PC-9 (cell line): ENCODE data around the gene SEMA4F. TPM values are rescaled to one million over a fixed set of nuclear protein-coding genes. Genes with fewer than 3 reads are reported as not detected.

ENCODE experiments used
- BruUV-seq: library from RNA; stranded (reverse); fragments of 400-500 nt; replicated peaks from 2 replicates; lab custom pipeline; 2021; lab: Mats Ljungman, UMichigan
- CTCF ChIA-PET: fragments of 300-600 bp; sonication (Branson Sonifier 250); formaldehyde crosslinking; loops from one replicate; lab custom pipeline; 2022; ENCODE audit warnings: antibody characterized with exemption; lab: Charles Lee
- POLR2A ChIA-PET: fragments of 300-600 bp; sonication (Branson Sonifier 250); formaldehyde crosslinking; loops from one replicate; lab custom pipeline; 2022; ENCODE audit warnings: antibody characterized with exemption; ENCODE audit not compliant: unreplicated experiment; lab: Charles Lee
- DNase-seq, 2 experiments: peaks; one replicate each; pipeline versions ENCODE4 v3.0.0 to v3.0.0-alpha.2; 2015 to 2022; ENCODE audit warnings: mixed read lengths in 1 of 2
- H2AFZ ChIP-seq: fragments of 200-600 bp; sonication (generic); 2 replicates; pipeline ENCODE4 v1.8.1; 2017; ENCODE audit warnings: antibody characterized with exemption
- H3F3A ChIP-seq: fragments of 200-600 bp; sonication (generic); 2 replicates; pipeline ENCODE4 v1.8.1; 2017; ENCODE audit warnings: antibody characterized with exemption, mild to moderate bottlenecking, low read depth; ENCODE audit not compliant: insufficient read depth
- H3K27ac ChIP-seq: fragments of 200-600 bp; sonication (generic); 2 replicates; pipeline ENCODE4 v1.6.1; 2016; ENCODE audit warnings: mixed run types
- H3K27me3 ChIP-seq: fragments of 200-600 bp; sonication (generic); 2 replicates; pipeline ENCODE4 v1.6.1; 2016; ENCODE audit warnings: low read depth, mixed run types; ENCODE audit not compliant: insufficient read depth
- H3K36me3 ChIP-seq: fragments of 200-600 bp; sonication (generic); 2 replicates; pipeline ENCODE4 v1.6.1; 2016; ENCODE audit warnings: low read depth, mixed run types
- H3K4me1 ChIP-seq: fragments of 200-600 bp; sonication (generic); replicated peaks from 2 replicates; pipeline ENCODE4 v1.6.1; 2016; ENCODE audit warnings: mixed run types; ENCODE audit not compliant: insufficient read depth
- H3K4me2 ChIP-seq: fragments of 200-600 bp; sonication (generic); 2 replicates; pipeline ENCODE4 v1.6.1; 2017; ENCODE audit warnings: mixed run types
- H3K4me3 ChIP-seq: fragments of 200-600 bp; sonication (generic); 2 replicates; pipeline ENCODE4 v1.6.1; 2016; ENCODE audit warnings: mixed run types
- H3K79me2 ChIP-seq: fragments of 200-600 bp; sonication (generic); 2 replicates; pipeline ENCODE4 v1.6.1; 2017; ENCODE audit warnings: low read depth, mixed run types
- H3K9me2 ChIP-seq: fragments of 200-600 bp; sonication (generic); 2 replicates; pipeline ENCODE4 v1.8.1; 2017; ENCODE audit warnings: mild to moderate bottlenecking; ENCODE audit not compliant: insufficient read depth
- H3K9me3 ChIP-seq: fragments of 200-600 bp; sonication (generic); 2 replicates; pipeline ENCODE4 v1.8.1; 2016; ENCODE audit warnings: low read depth; ENCODE audit not compliant: insufficient read depth
- H4K20me1 ChIP-seq: fragments of 200-600 bp; sonication (generic); 2 replicates; pipeline ENCODE4 v1.8.1; 2017; ENCODE audit not compliant: insufficient read depth
- EZH2 ChIP-seq: fragments of 200-600 bp; sonication (generic); IDR thresholded peaks from 2 replicates; pipeline ENCODE4 v1.8.0; 2017; ENCODE audit warnings: antibody characterized with exemption, low read depth
- intact Hi-C: fragments of 100-400 bp; cut with micrococcal nuclease; formaldehyde crosslinking; loops from one replicate; pipeline ENCODE4 v1.10.0; 2022; ENCODE audit not compliant: unreplicated experiment
- total RNA-seq: library from RNA; stranded (reverse); gene quantifications from 2 replicates; pipeline ENCODE4 v1.2.3, GENCODE V29; 2021
- TF ChIP-seq, protein P1 (sequence below): fragments of 200-600 bp; sonication (generic); conservative IDR thresholded peaks from 2 replicates; pipeline ENCODE4 v1.6.1; 2017; ENCODE audit warnings: mixed run types, antibody characterized with exemption, mild to moderate bottlenecking, moderate library complexity

The SEMA4F gene
- total RNA-seq, 1 experiment from 2014 or later = 12.3 TPM

DNA sequence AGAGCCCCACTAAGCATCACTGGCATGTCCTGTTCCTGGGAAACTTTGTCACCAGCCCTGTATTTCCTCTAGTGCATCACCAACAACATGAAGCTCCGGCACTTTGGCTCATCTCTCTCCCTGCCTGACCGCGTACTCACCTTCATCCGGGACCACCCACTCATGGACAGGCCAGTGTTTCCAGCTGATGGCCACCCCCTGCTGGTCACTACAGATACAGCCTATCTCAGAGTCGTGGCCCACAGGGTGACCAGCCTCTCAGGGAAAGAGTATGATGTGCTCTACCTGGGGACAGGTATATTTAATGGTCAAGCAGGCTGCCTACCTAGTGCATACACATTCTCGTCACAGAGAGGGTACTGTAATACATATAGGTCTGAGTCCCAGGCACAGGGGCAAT is 21.0 kb downstream of the SEMA4F start:
- TF ChIP-seq EZH2 = no peak
- TF ChIP-seq, protein P1, sequence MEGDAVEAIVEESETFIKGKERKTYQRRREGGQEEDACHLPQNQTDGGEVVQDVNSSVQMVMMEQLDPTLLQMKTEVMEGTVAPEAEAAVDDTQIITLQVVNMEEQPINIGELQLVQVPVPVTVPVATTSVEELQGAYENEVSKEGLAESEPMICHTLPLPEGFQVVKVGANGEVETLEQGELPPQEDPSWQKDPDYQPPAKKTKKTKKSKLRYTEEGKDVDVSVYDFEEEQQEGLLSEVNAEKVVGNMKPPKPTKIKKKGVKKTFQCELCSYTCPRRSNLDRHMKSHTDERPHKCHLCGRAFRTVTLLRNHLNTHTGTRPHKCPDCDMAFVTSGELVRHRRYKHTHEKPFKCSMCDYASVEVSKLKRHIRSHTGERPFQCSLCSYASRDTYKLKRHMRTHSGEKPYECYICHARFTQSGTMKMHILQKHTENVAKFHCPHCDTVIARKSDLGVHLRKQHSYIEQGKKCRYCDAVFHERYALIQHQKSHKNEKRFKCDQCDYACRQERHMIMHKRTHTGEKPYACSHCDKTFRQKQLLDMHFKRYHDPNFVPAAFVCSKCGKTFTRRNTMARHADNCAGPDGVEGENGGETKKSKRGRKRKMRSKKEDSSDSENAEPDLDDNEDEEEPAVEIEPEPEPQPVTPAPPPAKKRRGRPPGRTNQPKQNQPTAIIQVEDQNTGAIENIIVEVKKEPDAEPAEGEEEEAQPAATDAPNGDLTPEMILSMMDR = no peak; the same call in 1 of the 2 replicates
- CTCF ChIA-PET = no interaction called here
- Histone ChIP-seq H3K4me1 (no peaks in the 10 kb centered on the region), H3K4me2 (no peak overlapping the region), H3K27me3 (no peaks in the 10 kb centered on the region), H3K9me3 (no peaks in the 10 kb centered on the region), H3K9me2 (no peaks in the 10 kb centered on the region), H4K20me1 (no peaks in the 10 kb centered on the region), H3F3A (no peaks in the 10 kb centered on the region), H3K36me3 (no peaks in the 10 kb centered on the region), H3K27ac (no peak overlapping the region), H3K4me3 (no peak overlapping the region), H3K79me2 (no peaks in the 10 kb centered on the region), H2AFZ (no peak overlapping the region)
- intact Hi-C loops = no loop called here
- POLR2A ChIA-PET = no interaction called here
- no TSS peak for BruUV-seq
- no peak for DNase-seq

DNA sequence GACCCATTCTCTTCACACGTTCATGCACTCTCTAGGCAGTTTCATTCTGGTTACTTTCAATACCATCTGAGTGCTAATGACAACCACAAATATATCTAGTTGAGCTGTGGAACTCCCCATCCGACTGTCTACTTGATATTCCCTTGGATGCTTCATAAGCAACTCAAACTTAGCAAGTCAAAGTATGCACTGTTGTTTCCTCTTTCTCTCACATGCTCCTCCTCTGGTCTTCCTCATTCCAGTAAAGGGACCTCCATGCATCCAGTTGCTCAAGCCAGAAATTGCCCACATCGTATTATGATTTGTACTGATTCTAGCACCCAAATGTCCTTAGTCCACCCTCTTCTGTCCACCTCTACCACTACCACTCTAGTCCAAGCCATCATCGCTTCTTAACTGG is 22.3 kb downstream of the SEMA4F start:
- no peaks in the 10 kb centered on the region for H3K79me2 ChIP-seq
- H3F3A ChIP-seq = no peaks in the 10 kb centered on the region
- H3K27me3 ChIP-seq = no peaks in the 10 kb centered on the region
- no peak for DNase-seq
- no peaks in the 10 kb centered on the region for H3K4me1 ChIP-seq
- H3K4me3 ChIP-seq = no peak overlapping the region
- no peak overlapping the region for H2AFZ ChIP-seq
- no peaks in the 10 kb centered on the region for H3K36me3 ChIP-seq
- ChIA-PET CTCF (no interaction called here), POLR2A (interaction anchor here (0.6 kb wide), 1 partner anchor 12 kb away, joined by 8 read pairs; no protein-coding TSS in a partner anchor)
- TF ChIP-seq, protein P1 = no peak
- TF ChIP-seq EZH2 = no peak
- no TSS peak for BruUV-seq
- intact Hi-C loops = no loop called here
- H3K4me2 ChIP-seq = no peak overlapping the region
- no peaks in the 10 kb centered on the region for H3K9me2 ChIP-seq
- H4K20me1 ChIP-seq = no peaks in the 10 kb centered on the region
- H3K9me3 ChIP-seq = no peaks in the 10 kb centered on the region
- H3K27ac ChIP-seq = no peak overlapping the region

DNA sequence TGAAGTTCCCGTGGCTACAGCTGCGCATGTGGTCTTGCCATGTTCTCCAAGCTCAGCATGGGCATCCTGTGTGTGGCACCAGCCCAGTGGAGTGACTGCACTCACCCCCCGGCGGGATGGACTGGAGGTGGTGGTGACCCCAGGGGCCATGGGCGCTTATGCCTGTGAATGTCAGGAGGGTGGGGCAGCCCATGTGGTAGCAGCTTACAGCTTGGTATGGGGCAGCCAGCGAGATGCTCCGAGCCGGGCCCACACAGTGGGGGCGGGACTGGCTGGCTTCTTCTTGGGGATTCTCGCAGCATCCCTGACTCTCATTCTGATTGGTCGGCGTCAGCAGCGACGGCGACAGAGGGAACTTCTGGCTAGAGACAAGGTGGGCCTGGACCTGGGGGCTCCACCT is 25.6 kb downstream of the SEMA4F start:
- intact Hi-C loops = no loop called here
- Histone ChIP-seq H3K4me3 (no peak overlapping the region), H3K4me1 (no peaks in the 10 kb centered on the region), H3K36me3 (no peaks in the 10 kb centered on the region), H3K9me2 (no peaks in the 10 kb centered on the region), H2AFZ (no peak overlapping the region), H3K27me3 (no peaks in the 10 kb centered on the region), H3K9me3 (no peaks in the 10 kb centered on the region), H3K4me2 (no peak overlapping the region), H3K27ac (no peak overlapping the region), H3F3A (no peaks in the 10 kb centered on the region), H3K79me2 (no peaks in the 10 kb centered on the region), H4K20me1 (no peaks in the 10 kb centered on the region)
- CTCF ChIA-PET = no interaction called here
- TF ChIP-seq, protein P1 = no peak
- no peak for TF ChIP-seq EZH2
- POLR2A ChIA-PET = no interaction called here
- BruUV-seq = no TSS peak
- no peak for DNase-seq
